GM21423 (cell line): ENCODE data around the gene SON.
"Not testable (repeated sequence)": the region's sequence is repeated elsewhere in the genome, so short reads cannot be mapped to it uniquely, and the experiment has no call there.

Experiments used
- ATAC-seq: cut with Tn5 transposase; IDR thresholded peaks from one replicate; pipeline ENCODE4 v1.9.1; 2021; ENCODE audit warnings: mild to moderate bottlenecking, moderate library complexity; ENCODE audit not compliant: unreplicated experiment

SON gene

DNA sequence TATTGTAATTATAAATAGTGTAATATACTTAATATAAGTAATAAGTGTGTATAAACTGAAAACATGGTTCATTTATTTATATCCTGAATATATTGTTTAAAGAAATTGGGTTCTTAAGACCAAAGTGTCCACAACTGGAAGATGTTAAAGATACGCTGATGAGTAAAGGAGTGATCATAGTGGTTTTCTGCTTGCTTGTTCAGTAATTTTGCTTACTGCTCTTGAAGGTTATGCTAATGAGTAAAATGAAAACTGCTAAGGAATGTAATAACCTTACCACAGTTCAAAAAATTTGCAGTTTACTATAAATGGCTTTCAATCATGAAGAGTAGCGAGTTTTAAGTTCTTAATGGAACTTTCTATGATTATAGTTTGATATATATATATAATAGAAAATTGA lies 23.7 kb downstream of the SON start:
- ATAC-seq = no peak

DNA sequence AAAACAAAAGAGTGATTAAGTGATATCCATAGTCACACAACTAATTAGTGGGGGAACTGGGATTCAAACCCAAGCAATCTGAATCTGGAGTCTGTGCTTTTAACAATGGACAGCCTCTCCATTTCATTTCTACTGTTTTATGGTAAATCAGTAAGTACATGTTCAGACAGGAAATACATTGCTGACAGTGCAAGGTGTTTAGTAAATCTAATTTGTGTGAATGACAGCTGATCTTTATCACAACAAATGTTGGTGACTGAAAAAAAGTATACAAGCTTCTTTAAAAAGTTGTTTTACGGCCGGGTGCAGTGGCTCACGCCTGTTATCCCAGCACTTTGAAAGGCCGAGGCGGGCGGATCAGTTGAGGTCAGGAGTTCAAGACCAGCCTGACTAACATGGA lies 25.1 kb downstream of the SON start:
- no peak for ATAC-seq

DNA sequence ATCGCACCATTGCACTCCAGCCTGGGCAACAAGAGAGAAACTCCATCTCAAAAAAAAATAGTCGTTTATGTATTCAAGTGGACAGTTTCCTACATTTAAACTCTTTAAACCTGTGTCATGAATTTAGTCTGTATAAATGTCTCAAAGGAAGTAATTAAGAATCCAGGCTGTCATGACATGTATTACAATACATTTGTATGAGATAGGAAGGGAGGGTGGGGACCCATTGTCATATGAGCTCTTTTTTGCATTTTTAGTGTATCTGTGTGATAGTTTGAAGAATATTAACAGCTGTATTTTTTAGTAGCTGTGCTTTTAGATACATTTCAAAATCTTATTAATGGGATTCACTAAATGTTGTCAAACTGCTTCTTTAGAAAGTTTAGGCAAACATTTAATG lies 25.6 kb downstream of the SON start:
- ATAC-seq = no peak

DNA sequence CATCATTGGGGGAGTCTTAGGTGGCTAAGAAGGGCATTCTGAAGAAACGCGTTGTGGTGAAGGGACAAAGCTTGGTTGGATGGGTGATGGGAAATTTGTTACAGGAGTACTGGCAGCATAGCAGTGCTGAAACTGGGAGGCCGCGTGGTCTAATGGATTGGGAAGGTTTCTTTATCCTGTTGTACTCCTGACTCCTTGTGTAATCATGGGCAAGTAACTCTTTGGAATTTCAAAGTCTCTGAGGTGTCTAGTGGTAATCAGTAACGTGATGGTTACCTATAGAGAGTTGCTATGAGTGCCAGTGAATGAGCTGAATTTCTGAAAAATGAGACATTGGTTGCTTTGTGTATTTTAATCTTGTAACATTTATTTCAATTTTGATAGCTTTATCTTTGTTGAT lies 27.2 kb downstream of the SON start:
- no peak for ATAC-seq

DNA sequence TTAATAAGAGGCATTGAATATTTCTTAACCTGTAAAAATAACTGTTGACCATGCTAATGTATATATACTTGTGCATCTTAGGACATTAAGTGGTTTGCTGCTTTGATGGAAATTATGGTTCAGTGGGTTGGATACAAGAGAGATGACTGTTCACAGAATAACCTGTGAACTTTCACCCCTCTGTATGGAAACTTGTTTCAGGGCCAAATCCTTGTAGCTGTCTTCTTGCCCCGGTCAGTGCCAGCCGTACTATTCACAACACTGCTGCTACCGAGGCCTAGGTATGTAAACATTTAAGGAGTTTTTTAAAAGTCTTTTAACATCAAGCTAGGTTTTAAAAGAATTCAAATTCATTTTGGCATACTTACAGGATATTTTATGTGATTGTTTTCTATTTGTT lies 29.5 kb downstream of the SON start:
- ATAC-seq = no peak

DNA sequence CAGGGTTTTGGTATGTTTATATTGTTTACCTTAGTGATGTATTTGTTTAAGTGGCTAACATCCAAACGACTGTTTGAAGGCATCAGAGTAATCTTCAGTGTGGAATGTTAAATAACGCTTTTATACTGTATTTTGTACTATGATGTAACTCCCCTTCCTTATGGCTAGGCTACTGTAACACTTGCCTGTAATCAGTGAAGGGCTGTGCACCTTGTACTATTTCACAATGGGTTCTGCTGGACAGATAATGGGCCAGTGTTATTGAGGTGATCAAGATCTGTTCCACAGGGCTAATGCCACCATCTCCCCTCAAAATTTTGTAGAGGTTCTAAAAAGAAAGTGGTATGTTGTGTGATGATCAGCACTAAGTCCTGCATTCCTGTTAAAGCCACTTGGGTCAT lies 33.9 kb downstream of the SON start:
- not testable (repeated sequence) for ATAC-seq

DNA sequence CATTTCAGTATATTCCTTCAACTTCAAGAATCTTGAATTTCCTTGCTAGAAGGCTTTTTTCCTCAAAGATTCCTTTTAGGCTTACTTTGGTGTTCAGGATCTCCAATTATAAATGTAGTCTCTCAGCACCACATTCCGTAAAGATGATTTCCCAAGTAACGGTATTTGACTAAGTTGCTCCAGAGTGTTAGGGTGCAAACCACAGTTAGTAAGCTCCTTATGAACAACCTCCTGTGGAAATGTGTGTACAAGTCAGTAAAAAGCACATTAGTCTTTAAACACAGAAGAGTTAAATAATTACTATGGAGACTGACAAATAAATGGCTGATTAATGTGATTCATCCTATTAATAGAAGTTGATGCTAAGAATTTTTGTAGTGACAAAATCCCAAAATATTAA lies 35.4 kb downstream of the SON start:
- no peak for ATAC-seq

DNA sequence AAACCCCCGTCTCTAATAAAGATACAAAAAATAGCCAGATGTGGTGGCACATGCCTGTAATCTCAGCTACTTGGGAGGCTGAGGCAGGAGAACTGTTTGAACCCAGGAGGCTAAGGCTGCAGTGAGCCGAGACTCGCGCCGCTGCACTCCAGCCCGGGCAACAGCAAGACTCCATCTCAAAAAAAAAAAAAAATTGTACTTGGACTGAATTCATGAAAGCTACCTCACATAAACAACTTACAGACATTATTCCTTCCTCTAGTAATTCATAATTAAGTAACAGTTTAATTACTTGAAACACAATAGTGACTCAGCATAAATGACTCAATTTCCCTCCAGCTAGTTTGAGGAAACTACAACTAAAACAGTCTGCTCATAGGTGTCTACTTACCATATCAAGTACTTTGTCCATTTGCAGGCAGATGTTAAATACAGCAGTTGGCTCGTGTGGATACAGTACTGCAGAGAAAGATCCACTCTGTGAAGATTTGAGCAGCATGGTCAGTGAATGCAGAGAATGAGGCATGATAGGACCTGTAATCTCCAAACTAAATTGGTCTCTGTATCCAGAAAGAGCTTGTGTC lies 36.2 kb downstream of the SON start:
- ATAC-seq = no peak

DNA sequence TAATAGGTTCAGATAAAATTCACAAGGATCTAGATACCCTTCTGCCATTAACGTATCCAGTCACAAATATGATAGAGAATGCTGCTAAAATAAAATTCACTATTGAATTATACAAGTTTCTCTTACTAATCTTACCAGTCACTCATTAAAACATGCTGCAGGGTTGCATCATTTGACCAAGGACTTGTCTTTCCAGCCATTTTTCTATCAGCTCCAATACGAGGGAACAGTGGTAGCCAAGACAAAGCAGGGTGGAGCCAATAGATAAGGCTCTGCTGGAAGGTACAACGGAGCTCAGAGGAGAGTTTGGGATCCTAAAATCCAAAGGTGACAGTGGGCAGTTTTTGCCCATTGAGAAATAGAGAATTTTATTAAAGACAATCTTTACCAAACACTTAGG lies 41.6 kb downstream of the SON start:
- no peak for ATAC-seq

DNA sequence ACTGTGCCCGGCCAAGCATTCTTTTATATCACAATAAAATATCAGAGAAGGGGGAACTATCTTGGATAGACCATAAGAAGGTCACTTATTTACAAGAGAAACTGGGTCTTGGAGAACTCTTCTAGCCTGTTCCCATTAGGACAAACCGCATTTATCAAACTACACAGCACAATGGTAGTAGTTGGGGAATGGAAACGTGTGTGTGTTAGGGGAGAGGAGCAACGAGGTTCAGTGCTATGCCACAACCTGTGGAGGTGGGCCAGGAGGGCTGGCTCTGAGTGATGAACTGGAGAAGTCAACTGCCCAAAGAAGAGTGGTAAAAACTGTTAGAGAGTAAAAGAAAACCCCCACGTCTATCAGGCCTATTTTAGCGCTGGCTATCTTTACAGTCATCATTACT lies 44.1 kb downstream of the SON start:
- ATAC-seq = no peak

DNA sequence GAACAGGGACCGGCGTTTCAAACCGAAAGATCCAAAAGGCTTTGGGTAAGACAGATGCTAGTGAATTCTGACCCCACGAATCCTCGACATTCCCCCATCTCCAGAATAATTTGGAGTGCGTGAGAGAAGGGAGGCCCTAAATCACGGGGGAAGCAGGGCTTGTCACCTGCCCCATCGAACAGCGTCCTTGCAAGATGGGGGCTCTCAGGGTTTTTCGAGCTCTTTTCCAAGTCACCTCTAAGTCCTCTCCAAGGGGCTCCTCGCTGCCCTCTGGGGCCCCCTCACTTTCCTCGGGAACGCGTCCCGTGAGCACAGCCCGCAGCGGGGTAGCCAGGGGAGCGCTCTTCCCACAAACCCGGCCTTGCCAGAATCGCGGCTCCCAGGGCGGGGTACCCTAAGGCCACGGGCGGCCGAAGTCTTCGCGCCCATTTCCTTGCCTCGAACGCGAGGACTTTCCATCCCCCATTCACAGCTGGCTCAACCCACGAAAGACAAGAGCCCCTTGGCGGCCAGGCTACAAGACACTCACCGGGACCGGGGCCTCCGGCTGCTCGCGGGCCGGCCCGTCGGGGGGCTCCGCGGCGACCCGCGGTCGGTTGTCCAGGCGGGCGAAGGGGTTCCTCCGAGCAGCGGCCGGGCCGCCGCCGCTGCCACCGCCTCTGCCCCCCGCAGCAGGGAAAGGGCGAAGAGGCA lies 45.1 kb downstream of the SON start:
- no peak for ATAC-seq

DNA sequence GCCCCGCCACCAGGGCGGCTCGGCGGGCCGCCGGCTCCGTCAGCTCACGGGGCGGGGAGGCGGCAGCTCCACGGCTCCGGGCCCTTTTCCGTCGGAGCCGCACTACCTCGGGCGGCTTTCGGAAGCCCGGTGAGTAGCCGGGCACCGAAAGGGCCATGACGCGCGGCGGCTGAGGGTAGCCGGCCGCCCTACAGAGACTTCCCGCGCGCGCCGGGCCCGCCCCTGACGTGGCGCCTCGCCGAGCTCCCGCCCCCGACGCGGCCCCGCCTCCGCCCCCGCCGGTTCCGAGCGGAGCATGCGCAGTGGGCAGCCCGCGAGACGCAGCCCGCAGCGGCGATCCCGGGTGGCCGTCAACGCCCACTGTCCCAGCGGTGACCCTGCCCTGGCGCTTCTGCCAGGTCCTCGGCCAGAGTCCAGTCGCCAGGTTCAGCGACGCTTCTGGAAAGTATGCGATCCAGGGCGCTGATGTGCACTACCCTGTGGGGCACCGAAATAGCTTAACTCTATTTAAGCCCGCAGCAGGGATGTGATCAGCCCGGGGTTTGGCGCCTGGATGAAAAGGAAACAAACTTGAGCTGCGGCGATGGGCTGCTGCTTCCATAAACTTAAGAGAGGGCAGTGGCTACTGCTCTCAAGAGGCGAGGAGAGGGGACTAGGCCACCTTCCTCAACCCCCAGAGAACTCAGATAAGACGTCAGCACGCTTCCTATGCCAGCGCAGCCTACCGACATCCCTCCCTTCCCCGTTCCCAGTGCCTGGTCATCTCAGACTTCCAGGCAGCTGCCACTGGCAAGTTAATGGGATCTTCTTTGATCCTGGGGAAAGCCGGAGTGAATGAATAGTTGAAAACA lies 45.9 kb downstream of the SON start, which contains the start of gene DONSON:
TSS of gene DONSON (minus strand) at position 200 of the 851 bp plus-strand sequence. CDS start at position 157, 43 bp downstream.
- ATAC-seq = peak; percentile 88

DNA sequence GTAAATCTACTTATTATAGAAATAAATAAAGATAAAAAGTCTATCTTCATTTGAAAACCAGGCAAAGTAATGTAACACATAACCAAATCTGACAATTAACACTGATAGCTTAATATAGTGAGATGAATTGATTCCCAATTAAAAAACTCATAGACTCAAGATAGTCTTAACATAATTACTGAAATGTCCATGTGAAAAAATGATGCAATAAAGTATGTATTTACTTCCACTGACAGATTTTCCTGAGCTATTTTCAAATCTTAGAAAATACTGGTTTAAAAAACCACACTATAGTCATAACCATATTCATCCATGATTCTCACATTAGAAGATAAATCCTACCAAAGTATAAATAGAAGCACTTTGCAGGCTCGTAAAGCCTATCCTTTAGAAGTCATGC lies 55.2 kb downstream of the SON start:
- no peak for ATAC-seq

DNA sequence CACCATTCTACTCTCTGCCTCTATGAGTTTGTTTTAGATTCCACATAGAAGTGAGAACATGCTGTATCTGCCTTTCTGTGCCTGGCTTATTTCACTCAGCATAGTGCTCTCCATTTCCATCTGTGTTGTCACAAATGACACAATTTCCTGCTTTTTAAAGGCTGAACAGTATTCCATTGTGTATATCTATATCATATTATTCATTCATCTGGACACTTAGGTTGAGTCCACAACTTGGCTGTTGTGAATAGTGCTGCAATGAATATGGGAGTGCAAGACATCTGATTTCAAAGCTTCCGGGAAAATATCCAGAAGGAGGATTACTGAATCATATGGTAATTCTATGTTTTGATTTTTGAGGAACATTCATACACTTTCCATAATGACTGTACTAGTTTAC lies 65.7 kb downstream of the SON start:
- ATAC-seq = no peak

DNA sequence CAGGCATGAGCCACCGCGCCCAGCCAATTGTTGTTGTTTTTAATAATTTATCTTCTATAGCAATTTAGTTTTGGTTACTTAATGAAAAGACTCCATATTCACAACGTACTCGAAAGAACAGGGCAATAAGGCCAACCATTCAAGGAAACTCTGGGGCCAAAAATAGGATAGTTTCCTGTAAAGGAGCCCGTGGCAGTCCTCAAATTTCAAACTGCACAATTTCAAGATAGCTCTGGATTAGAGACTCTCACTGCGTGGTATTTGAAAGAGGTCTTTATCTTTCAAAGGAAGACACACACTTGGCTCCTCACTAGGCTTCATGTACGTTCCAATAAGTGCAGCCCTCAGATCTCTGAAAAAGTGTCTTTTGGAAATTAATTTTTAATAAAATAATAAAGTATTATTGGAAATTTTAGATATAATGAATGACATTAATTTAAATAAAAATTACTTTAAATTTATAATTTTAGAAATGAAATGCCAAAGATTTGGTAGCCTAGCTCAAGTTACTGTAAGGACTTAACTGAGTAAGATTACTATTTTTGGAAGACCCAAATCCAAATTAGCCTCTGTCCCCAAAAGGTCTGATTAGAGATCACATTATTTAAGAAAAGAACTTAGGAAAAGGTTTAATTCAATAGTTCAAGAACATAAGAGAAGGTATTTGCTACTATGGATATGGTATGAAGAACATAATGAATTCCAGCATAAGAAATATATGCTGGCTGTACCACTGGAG lies 68.3 kb downstream of the SON start:
- ATAC-seq = no peak

DNA sequence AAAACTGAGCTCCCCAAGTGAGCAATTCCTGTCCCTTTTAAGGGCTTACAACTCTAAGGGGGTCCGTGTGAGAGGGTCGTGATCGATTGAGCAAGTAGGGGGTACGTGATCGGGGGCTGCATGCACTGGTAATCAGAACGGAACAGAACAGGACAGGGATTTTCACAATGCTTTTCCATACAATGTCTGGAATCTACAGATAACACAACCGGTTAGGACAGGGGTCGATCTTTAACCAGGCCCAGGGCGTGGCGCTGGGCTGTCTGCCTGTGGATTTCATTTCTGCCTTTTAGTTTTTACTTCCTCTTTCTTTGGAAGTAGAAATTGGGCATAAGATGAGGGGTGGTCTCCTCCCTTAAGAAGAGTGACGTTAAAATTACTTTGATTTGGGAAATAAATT lies 74.7 kb downstream of the SON start:
- not testable (repeated sequence) for ATAC-seq

DNA sequence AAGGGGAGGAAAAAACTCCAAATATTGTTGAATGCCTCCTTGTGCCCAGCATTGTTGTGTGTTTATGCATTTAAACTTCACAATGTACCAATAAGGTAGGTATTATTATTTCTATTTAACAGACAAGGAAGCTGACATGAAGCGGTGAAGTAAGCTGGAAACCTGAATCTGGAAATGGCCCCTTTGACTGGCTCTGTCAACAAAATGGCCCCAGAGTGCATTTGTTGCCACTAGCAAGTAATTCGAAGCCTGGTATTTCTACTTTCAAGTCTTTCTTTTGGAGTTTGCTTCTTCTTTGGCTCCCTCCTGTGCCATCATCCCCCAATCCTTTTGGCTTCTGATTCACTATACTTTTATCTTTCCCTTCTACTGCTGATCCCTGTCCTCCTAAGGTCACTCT lies 75.6 kb downstream of the SON start:
- no peak for ATAC-seq

DNA sequence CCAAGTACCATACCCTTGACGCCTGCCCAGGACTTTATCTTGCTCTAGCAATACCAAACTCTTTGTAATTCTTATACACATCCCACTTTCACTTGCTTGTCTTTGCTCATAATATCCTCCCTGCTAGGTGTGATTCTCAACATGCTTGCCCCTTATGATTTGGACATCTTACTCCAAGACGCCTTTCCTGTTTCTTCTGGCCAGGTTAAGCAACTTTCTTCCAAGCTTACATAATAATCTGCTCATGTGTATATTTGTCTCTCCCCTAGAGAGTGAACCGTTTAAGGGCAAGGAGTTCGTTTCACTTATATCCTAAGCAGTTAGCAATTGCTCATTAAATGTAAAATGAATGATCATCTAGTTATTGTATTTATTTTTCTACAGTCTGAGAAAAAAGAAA lies 76.9 kb downstream of the SON start:
- no peak for ATAC-seq

DNA sequence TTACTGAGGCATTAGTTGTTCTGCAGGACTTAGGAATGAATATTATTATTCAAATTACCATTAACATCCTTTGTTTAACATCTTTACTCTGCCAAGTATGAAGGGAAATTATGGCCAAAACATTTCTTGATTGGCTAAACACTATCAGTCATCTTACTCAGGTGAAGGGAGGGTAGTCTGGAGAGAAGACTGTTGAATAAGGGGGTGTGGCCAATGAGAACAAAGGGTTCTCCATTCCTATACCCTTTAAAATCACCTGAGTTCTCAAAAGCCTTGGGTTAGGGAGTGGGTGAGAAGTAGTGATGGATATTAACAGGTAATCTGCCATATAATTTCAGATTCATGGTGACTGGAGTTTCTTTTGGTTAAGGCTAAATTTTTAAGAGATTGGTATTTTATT lies 79.4 kb downstream of the SON start:
- ATAC-seq = no peak

DNA sequence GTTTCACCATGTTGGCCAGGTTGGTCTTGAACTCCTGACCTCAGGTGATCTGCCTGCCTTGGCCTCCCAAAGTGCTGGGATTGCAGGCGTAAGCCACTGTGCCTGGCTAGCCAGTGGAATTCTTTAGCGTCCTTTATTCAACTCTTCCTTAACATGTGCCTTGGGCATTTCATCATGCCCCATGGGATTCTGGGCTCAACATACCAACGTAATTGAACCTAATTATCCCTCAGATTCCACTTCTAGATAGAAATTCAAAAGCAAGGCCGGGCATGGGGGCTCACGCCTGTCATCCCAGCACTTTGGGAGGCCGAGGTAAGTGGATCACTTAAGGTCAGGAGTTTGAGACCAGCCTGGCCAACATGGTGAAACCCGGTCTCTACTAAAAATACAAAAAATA lies 83.3 kb downstream of the SON start:
- not testable (repeated sequence) for ATAC-seq
